ENCODE results near the gene THBS3.
"Not testable (repeated sequence)": the region's sequence is repeated elsewhere in the genome, so short reads cannot be mapped to it uniquely, and the experiment has no call there.

Gene THBS3

DNA sequence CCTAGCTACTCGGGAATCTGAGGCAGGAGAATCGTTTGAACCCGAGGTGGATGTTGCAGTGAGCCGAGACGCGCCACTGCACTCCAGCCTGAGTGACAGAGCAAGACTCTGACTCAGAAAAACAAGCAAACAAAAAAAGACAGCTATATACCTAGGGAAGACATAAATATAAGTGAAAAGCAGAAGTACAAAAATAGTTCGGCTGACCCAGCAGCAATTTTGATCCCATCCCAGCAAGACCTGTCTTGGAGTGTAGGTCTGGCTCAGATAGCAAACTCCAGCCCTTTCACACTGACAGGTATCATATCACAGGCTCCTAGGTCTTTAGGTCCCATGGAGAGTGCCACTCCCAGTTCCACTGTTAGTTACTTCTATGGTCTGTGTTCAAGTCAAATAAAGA, 15.3 kb upstream of the THBS3 start:
- Mint-ChIP-seq H3K4me3 (no peak overlapping the region), H3K9me3 (ENCODE audit: low read depth) (no peaks in the 10 kb centered on the region), H3K36me3 (no peaks in the 10 kb centered on the region), H3K27me3 (no peaks in the 10 kb centered on the region), H3K27ac (no peak overlapping the region), H3K4me1 (ENCODE audit: low read depth) (peaks cover 26% of the 10 kb centered on the region)

GRCh38 chr1:155220211-155220965, 12.7 kb upstream of the THBS3 start:
- H3K27me3 Mint-ChIP-seq; H3K36me3 Mint-ChIP-seq; H3K9me3 Mint-ChIP-seq (ENCODE audit: low read depth); H3K27ac Mint-ChIP-seq; H3K4me3 Mint-ChIP-seq: not testable (repeated sequence)
- peaks cover 11% of the 10 kb centered on the region for H3K4me1 Mint-ChIP-seq (ENCODE audit: low read depth)

- H3K9me3 Mint-ChIP-seq (ENCODE audit: low read depth), result no peaks in the 10 kb centered on the region
- no peaks in the 10 kb centered on the region for H3K27me3 Mint-ChIP-seq
- peaks cover 10% of the 10 kb centered on the region for H3K4me1 Mint-ChIP-seq (ENCODE audit: low read depth)
- H3K4me3 Mint-ChIP-seq, result no peak overlapping the region
- no peaks in the 10 kb centered on the region for H3K36me3 Mint-ChIP-seq
- no peak overlapping the region for H3K27ac Mint-ChIP-seq
Observed at GRCh38 chr1:155219592-155220031, 11.9 kb upstream of the THBS3 start.

- peaks cover 9% of the 10 kb centered on the region for H3K4me1 Mint-ChIP-seq (ENCODE audit: low read depth)
- H3K9me3 Mint-ChIP-seq (ENCODE audit: low read depth), result no peaks in the 10 kb centered on the region
- H3K27me3 Mint-ChIP-seq, result no peaks in the 10 kb centered on the region
- H3K36me3 Mint-ChIP-seq, result no peaks in the 10 kb centered on the region
- no peak overlapping the region for H3K4me3 Mint-ChIP-seq
- no peak overlapping the region for H3K27ac Mint-ChIP-seq
Observed at GRCh38 chr1:155218854-155219591, 11.3 kb upstream of the THBS3 start.

GRCh38 chr1:155214702-155215101, 7.0 kb upstream of the THBS3 start:
- not testable (repeated sequence) for H3K4me1 Mint-ChIP-seq (ENCODE audit: low read depth); H3K36me3 Mint-ChIP-seq; H3K27me3 Mint-ChIP-seq; H3K4me3 Mint-ChIP-seq; H3K9me3 Mint-ChIP-seq (ENCODE audit: low read depth)
- peak overlapping the region; percentile 0 for H3K27ac Mint-ChIP-seq

DNA sequence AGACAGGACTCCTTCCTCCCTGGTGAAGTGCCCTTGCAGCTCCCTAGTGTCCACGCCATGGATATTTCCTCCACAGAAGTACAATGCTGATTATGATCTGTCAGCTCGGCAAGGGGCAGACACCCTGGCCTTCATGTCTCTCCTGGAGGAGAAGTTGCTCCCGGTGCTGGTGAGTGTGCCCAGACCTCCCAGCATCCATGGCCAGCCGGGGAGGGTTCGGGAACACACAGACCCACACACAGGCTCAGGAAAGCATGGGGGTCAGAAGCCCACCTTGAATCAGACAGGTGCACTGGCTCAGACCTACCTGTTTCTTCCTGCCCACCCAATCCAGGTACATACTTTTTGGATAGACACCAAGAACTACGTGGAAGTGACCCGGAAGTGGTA, 4.3 kb upstream of the THBS3 start:
- not testable (repeated sequence) for H3K9me3 Mint-ChIP-seq (ENCODE audit: low read depth); H3K27ac Mint-ChIP-seq; H3K36me3 Mint-ChIP-seq; H3K27me3 Mint-ChIP-seq; H3K4me3 Mint-ChIP-seq
- H3K4me1 Mint-ChIP-seq (ENCODE audit: low read depth), result peaks cover 14% of the 10 kb centered on the region

- H3K9me3 Mint-ChIP-seq (ENCODE audit: low read depth); H3K27ac Mint-ChIP-seq; H3K36me3 Mint-ChIP-seq; H3K4me3 Mint-ChIP-seq; H3K27me3 Mint-ChIP-seq: not testable (repeated sequence)
- peaks cover 18% of the 10 kb centered on the region for H3K4me1 Mint-ChIP-seq (ENCODE audit: low read depth)
Observed at GRCh38 chr1:155211381-155212050, 3.8 kb upstream of the THBS3 start.

- peak overlapping the region; percentile 31 for H3K27ac Mint-ChIP-seq
- peak overlapping the region; percentile 95 for H3K4me3 Mint-ChIP-seq
- no peaks in the 10 kb centered on the region for H3K9me3 Mint-ChIP-seq (ENCODE audit: low read depth)
- peaks cover 18% of the 10 kb centered on the region for H3K4me1 Mint-ChIP-seq (ENCODE audit: low read depth)
- H3K36me3 Mint-ChIP-seq, result no peaks in the 10 kb centered on the region
- no peaks in the 10 kb centered on the region for H3K27me3 Mint-ChIP-seq
Observed at GRCh38 chr1:155210314-155211104, 2.8 kb upstream of the THBS3 start.

DNA sequence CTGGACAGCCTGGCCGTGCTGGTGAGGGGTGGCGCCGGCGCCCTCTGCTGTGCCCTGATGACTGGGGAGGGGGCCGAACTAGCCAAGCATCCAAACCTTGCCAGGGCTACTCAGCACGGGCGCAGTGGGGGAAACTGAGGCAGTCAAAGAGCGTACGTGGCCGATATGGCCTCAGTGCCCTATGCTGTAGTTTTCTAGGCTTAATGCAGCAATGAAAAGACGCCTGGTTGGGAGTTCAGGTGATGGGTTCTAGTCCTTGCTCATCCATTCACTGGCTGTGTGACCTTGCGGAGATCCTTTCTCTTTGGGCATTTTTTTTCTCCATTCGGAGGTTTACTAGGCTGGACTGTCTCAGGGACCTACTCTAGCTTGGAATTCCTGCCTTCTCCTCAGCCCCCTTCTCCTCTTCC, 1.6 kb upstream of the THBS3 start:
- H3K4me3 Mint-ChIP-seq, result peak overlapping the region; percentile 95
- no peaks in the 10 kb centered on the region for H3K9me3 Mint-ChIP-seq (ENCODE audit: low read depth)
- H3K27ac Mint-ChIP-seq, result peak overlapping the region; percentile 91
- no peaks in the 10 kb centered on the region for H3K27me3 Mint-ChIP-seq
- H3K4me1 Mint-ChIP-seq (ENCODE audit: low read depth), result peaks cover 18% of the 10 kb centered on the region
- no peaks in the 10 kb centered on the region for H3K36me3 Mint-ChIP-seq

GRCh38 chr1:155208541-155209311, 1.0 kb upstream of the THBS3 start, which contains the start of gene MTX1:
MTX1 (plus strand) TSS chr1:155208695; CDS start chr1:155208805, 110 bp downstream.
- H3K9me3 Mint-ChIP-seq (ENCODE audit: low read depth), result no peaks in the 10 kb centered on the region
- peak within 1 kb of the TSS; percentile 95 for H3K4me3 Mint-ChIP-seq
- H3K27me3 Mint-ChIP-seq, result no peaks in the 10 kb centered on the region
- peak within 1 kb of the TSS; percentile 91 for H3K27ac Mint-ChIP-seq
- no peaks in the 10 kb centered on the region for H3K36me3 Mint-ChIP-seq
- H3K4me1 Mint-ChIP-seq (ENCODE audit: low read depth), result peaks cover 18% of the 10 kb centered on the region

GRCh38 chr1:155206891-155207805, 549 bp downstream of the THBS3 start:
- no peaks in the 10 kb centered on the region for H3K27me3 Mint-ChIP-seq
- H3K36me3 Mint-ChIP-seq, result no peaks in the 10 kb centered on the region
- peak overlapping the region; percentile 61 for H3K27ac Mint-ChIP-seq
- peak overlapping the region; percentile 71 for H3K4me3 Mint-ChIP-seq
- H3K4me1 Mint-ChIP-seq (ENCODE audit: low read depth), result peaks cover 18% of the 10 kb centered on the region
- H3K9me3 Mint-ChIP-seq (ENCODE audit: low read depth), result no peaks in the 10 kb centered on the region

GRCh38 chr1:155205969-155206593, 1.6 kb downstream of the THBS3 start:
- no peaks in the 10 kb centered on the region for H3K27me3 Mint-ChIP-seq
- no peaks in the 10 kb centered on the region for H3K36me3 Mint-ChIP-seq
- no peak overlapping the region for H3K27ac Mint-ChIP-seq
- H3K9me3 Mint-ChIP-seq (ENCODE audit: low read depth), result no peaks in the 10 kb centered on the region
- H3K4me1 Mint-ChIP-seq (ENCODE audit: low read depth), result peaks cover 18% of the 10 kb centered on the region
- H3K4me3 Mint-ChIP-seq, result no peak overlapping the region

DNA sequence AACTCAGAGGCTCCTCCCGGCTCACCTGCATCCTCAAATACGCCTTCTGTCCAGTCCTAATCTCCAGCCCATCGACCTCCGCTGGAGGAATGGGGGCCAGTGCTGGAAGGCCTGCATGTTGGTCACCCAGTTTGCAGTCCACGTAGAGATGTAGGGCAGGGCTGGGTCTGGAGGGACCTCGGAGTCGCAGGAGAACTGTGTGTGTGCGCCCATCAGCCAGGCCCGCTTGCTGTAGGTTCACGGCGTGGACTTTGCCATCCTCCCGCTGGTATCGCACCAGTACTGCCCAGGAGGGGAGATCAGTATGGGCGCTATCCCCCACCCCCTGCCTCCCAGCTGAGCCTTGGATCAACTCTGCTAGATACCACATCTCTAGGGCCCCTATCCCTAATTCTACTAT, 2.7 kb downstream of the THBS3 start:
- Mint-ChIP-seq H3K9me3 (ENCODE audit: low read depth) (no peaks in the 10 kb centered on the region), H3K27ac (no peak overlapping the region), H3K36me3 (no peaks in the 10 kb centered on the region), H3K4me1 (ENCODE audit: low read depth) (peaks cover 18% of the 10 kb centered on the region), H3K4me3 (no peak overlapping the region), H3K27me3 (no peaks in the 10 kb centered on the region)
